GM12864 (cell line): ENCODE results near the gene ZBTB42.

Source experiments
- DNase-seq: peaks from one replicate; pipeline ENCODE4 v3.0.0-alpha.2; 2011; ENCODE audit warnings: low read depth
- H3K4me3 ChIP-seq: 2 replicates; pipeline ENCODE4 v1.5.1; 2011; ENCODE audit warnings: mild to moderate bottlenecking, low read depth, low read length, control low read depth
- CTCF ChIP-seq: IDR thresholded peaks from 2 replicates; pipeline ENCODE4 v1.5.1; 2011; ENCODE audit warnings: low read depth, mild to moderate bottlenecking, moderate library complexity, low read length, control low read depth, inconsistent platforms; ENCODE audit errors: missing control alignments

ZBTB42 gene

DNA sequence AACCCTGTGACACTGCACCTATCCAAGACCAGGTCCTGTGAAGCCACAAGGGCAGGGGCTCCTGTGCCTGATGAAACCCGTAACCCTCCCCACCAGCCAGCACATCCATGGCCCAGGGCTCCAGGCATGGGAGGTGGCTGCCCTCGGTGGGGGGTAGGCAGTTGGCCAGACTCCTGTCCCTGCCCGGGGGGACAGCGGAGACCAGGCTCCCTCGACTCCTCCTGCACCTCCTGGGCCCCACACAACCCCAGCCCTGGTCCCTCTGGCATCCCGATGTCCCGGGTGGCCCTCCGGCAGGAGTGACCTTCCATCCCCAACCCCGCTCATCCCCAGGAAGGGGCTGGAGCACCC lies 16.7 kb upstream of the ZBTB42 start:
- H3K4me3 ChIP-seq = no peak overlapping the region
- TF ChIP-seq CTCF = no peak
- no peak for DNase-seq

GRCh38 chr14:104784846-104785707 lies 15.8 kb upstream of the ZBTB42 start:
- TF ChIP-seq CTCF = no peak
- DNase-seq = no peak
- no peak overlapping the region for H3K4me3 ChIP-seq

DNA sequence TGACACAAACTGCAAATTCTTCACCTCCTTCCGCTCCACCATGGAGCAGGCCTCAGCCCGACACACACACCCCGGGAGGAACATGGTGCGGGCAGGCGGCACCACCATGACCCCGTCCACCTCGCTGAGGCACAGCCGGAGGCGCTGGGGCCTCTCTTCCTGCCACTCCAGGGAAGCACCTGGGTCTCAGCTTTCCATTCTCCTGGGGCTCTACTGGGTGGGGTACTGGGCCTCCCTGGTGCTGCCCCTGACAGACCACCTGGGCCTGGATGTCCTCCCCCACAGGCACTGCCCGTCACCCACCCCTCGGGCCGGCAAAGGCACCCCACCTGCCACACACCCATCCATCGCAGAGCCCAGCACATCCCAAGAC lies 15.2 kb upstream of the ZBTB42 start:
- H3K4me3 ChIP-seq = no peak overlapping the region
- DNase-seq = no peak
- no peak for TF ChIP-seq CTCF

DNA sequence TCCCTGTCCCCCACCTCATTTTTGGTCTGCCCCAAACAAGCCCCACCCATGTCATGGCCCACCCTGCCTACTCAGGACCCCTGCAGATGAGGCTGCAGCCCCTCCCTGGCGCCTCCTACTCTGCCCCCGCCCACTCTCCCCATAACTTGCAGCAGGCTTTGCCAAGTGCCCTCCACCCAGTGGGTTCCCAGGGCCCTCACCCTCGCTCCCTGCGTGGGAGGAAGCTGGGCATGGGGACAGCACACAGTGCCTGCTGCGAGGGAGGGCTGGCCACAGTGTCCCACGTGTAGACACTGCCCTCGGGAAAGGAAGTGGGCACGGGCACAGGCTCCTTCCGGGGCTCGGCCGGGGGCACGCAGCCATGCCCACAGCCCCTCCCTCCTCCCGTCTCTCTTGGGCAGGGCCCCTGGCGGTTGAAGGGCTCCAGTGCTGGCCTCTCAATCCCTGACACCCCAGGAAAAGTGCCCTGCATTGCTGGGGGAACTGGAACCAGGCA lies 14.8 kb upstream of the ZBTB42 start:
- TF ChIP-seq CTCF = no peak
- no peak overlapping the region for H3K4me3 ChIP-seq
- no peak for DNase-seq

DNA sequence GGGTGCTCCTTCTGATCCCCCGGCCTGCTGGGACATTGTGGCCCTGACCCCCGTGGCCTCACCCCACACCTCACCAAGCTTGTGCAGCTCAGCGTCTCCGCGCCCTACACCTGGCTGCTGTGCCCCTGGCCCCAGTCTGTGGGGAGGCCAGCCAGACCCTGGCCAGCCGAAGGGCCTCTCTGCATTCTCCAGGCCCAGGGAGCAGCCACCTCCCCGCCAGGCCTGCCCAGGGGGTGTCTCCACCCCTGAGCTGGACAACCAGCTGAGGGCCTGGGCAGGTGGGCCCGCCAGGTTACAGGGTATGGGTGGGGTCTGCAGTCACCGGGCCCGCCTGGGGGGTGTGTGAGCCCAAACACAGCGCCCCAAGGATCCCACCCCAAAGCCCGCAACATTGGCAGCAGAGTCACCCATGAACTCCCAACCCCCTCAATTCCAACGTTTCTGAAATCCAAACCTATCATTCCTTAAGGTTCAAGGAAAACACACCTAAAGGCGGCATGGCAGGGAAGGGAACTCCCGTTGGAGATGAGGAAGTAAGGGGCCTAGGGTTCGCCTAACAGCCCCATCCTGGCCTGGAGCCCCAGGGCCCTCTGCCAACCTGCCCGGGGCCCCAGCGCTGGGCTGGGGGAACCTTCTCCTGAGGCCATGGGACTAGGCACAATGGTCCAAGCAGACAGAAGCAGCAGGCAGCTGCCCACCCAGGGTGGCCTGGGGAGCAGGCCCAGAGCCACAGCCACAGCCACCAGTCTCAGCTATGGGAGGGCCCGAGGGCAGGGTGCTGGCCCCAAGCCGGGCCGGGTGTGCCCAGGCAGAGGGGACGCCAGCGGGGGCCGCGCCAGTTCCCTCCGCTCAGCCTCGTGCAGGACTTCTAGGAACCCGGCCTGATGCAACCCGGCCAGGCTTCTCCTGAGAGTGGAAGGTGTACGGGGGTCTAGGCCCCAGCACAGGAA lies 13.9 kb upstream of the ZBTB42 start:
- DNase-seq = no peak
- TF ChIP-seq CTCF = no peak

GRCh38 chr14:104787736-104788135 lies 13.2 kb upstream of the ZBTB42 start:
- no peak for DNase-seq
- TF ChIP-seq CTCF = no peak
- H3K4me3 ChIP-seq = no peak overlapping the region

More for the DNA sequence above, 13.9 kb upstream of the ZBTB42 start:
- no peak overlapping the region for H3K4me3 ChIP-seq
